GM18873 (cell line): ENCODE measurements around the gene JTB.

Experiments used
- ATAC-seq: cut with Tn5 transposase; IDR thresholded peaks from one replicate; pipeline ENCODE4 v1.9.1; 2021; ENCODE audit warnings: mild to moderate bottlenecking, moderate library complexity, moderate number of reproducible peaks; ENCODE audit not compliant: unreplicated experiment, low FRiP score

JTB gene

DNA sequence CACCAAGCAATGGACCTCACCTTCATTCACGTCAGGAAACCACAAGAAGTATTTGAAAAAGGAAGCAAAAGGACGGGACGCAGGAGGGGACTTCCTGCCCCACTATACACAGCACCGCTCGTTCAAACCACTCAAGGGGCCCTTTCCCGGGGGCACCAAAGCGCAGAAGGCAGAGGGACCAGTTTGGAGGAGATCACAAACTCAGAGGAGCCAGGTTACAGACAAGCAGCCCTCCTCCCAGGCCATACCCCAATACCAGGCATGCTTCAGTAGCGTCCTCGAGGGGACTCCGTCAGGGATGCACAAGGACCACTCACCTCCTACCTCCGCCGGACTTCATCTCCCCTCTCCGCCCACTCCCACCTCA lies 19.7 kb downstream of the JTB start:
- no peak for ATAC-seq

GRCh38 chr1:153956997-153957715 lies 20.3 kb downstream of the JTB start:
- ATAC-seq: no peak

DNA sequence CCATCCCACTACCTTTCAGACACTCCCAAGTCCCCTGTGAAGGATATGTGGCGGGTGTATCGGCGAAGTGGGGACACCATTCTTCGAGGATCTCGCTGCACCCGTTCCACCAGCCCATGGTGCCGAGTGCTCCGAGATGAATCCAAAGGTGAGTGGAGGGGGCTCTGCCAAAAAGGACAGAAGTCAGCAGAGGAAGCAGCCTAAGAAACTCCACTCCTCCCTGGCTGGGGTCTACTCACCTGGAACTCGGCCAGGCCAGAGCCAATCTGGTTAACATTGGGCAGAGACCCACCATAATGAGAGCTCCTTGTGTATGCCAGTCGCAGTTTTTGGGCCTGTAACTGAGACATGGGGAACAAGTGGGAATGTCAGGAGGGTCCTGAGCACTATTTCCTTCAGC lies 22.6 kb downstream of the JTB start:
- no peak for ATAC-seq

GRCh38 chr1:153953859-153954365 lies 23.6 kb downstream of the JTB start:
- no peak for ATAC-seq

DNA sequence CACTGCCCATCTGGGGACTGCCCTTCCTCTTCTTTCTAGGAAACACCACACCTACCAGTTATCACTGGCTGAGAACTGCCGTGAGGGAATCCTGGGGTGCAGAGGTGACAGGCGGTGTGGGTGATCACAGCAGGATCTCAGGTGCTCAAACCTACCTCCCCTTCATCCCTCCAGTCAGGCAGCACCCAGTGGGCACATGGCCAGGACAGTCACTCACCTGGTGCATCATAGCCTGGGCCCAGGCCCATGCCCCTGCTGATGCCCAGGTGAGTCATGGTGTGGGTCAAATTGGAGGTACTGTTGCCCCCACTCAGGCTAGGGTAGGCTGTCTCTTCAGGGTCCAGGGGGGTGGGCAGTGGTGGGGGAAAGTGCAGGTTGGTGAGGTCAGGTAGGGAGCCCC lies 25.7 kb downstream of the JTB start:
- ATAC-seq: no peak

DNA sequence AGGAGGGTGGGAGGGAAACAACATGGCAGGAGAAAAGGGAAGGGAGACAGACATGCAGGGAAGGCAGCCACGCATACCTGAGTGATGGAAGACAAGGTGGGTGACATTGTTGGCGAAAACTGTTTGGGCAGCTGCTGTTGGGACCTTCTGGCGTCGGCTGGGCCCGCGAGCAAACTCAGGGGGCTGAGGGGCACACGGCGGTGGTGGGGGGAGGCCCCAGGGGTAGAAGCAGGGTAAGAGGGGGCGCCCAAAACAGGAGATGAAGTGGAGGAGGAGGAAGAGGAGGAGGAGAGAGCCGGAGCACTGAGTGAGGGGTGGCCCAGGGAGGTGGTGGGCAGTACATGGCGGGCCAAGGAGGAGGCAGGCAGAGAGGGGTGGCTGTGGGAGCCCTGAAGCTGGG lies 26.3 kb downstream of the JTB start:
- no peak for ATAC-seq

DNA sequence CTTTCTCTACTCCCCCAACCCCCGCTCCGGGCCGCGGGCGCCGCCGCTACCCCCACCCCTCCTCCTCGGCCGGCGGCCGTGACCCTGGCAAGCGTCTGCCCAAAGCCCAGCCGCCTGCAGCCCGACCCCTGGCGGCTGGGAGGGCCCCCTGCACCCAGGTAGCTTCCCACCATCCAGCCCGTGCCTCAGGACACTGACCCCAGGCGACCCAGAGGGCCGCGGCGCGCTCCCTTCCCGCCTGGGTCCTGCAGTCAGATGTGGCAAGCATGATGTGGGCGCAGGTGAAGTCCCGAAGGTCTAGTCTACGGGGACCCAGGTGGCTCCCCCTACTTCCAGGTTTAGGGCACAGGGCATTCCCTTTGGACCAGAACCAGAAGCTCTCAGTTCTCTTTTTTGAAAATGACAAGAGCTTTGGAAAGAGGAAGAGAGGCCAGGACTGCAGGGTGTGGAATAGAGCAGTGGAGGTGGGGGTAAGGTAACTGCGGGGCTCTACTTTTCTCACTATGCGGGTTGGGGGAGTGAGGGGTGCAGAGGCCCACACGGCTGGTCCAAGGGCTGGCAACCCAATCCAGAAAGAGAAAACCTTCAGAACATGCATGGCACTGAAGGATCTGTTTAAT lies 30.7 kb downstream of the JTB start, which contains the start of gene DENND4B:
TSS of gene DENND4B (minus strand) at position 97 of the 620 bp plus-strand sequence. CDS start 2,344 bp downstream, outside the sequence.
- ATAC-seq: peak; percentile 32

DNA sequence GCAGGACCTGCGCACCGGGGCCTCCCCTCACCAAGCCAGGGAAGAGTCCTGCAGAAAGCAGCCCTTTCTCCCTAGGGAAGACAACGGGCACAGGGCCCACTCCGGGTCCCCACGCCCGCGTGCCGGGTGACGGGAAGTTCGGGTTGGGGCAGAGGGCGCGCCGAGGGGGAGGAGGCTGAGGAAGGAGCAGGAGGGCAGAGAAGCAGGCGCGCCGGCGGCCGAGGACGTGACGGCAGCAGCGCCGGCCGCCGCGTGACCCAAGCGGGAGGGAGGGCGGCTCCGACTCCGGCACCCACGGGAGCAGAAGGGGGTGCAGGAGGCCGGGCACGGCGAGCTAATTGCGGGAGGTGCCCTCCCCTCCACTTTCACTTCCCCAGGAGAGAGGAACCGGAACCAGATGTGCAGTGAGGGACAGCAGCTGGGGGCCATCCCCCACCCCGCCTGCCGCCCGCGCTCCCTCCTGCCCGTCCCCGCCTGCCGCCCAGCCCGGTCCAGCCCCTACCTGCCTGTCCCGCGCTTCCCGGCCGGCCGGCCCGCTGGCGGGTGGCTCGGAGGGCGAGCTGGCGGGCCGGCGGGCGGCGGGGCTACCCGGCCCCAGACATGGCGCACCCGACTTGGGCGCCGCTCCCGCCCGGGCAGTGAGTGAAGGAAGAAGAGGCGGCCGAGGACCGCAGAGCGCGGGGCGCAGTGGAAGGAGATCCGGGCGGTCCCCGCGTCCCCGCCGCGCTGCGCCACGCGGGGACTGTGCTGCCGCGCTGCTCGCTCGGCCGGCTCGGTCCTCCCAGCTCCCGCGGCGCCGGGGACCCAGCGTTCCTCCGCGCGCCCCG lies 31.5 kb downstream of the JTB start:
- ATAC-seq: peak; percentile 62

GRCh38 chr1:153945131-153945794 lies 32.2 kb downstream of the JTB start:
- ATAC-seq: peak; percentile 23

DNA sequence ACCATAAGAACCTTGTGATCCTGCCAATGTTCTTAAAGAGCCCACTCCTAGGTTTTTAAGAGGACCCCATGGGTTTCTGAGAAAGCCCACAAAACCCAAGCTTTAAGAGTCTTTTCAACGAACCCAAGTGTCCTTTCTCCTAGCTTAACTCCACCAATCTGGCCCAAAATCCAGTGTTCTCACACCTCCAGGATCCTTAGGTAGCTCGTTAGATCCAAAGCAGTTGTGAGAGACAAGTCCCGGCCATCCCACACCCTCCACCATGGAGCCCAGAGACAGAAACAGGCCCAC lies 32.7 kb downstream of the JTB start:
- ATAC-seq: no peak

DNA sequence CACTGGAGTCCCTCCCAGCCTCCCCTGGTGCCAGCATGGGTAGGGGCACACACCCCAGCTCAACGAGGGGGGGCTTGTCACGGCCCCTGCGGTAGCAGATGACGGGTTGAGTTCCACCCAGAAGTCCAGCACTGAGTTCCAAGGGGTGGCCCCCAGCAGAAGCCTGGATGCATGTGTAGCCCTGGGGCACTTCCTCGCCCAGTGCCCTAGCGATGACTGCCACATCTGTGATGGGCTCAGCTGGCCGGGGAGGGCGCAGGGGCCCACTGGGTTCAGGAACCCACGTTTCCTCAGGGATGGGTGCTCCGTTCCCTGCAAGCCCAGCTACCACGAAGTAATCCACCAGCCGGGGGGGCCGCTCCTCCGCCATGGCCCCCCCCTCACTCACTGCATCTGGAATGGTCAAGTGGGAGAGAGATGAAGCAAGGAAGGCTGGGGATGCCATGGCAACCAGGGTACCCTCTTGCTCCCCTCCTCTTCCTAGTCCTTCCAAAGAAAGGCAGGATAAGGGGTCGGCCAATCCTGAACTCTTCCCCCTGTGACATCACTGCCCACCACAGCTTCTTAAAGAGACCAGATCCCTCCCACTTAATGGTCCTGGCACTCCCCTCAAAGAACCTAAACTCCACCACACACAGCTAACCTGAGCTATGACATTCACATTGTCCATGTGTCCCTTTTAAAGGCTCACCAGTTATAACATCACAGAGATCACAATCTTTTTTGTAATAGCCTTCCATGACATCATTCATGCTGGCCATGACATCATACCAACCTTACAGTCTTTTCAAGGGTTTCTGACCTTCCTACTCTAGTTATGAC lies 33.3 kb downstream of the JTB start:
- no peak for ATAC-seq

GRCh38 chr1:153942766-153943549 lies 34.5 kb downstream of the JTB start:
- no peak for ATAC-seq

DNA sequence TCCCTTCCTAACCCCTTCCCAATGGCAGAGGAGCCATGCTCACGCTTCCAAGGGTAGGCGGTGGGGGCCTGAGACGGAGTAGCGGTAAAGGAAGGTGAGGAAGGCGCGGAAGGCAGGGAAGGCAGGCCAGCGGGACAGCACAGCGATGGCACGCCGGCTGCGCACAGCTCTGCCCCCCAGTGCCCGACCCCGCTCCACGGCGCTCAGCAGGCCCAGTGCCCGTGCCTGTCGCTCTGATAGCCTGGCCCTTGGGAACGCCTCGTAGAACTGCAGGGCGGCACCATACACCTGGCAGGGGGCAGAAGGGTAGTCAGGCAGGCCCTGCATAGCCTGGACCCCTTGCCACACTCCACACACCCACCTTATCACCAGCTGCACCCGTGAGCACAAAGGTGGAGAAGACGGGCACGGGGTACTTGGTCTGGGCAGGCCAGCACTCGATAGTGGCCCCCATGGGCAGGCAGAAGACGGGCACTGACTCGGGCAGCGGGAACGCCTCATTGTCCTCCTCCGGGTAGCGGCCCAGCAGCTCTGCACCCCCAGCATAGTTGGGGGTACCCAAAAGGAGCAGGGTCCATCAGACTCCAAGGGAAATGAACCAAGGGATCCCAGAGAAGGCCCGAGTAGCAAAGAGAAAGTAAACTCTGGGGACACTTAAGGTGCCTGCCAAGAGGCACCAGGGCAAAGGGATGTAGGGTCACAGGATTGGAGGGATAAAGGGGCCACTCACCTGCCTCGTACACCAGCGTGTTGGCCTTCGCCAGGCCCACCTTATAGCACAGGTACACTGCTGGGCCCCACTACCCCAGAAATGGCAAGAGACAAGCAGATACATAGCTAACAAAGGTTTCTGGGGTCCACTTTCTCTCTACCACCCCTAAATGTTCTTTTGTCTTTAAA lies 35.4 kb downstream of the JTB start:
- ATAC-seq: no peak

- ATAC-seq: no peak
Observed at GRCh38 chr1:153940756-153941155, 36.7 kb downstream of the JTB start.

- ATAC-seq: no peak
Observed at GRCh38 chr1:153939476-153939875, 38.0 kb downstream of the JTB start.

- ATAC-seq: no peak
Observed at GRCh38 chr1:153938996-153939395, 38.5 kb downstream of the JTB start.

GRCh38 chr1:153937331-153937730 lies 40.1 kb downstream of the JTB start:
- ATAC-seq: no peak
